ENCODE results near the gene GRM8.

GRM8 gene

DNA sequence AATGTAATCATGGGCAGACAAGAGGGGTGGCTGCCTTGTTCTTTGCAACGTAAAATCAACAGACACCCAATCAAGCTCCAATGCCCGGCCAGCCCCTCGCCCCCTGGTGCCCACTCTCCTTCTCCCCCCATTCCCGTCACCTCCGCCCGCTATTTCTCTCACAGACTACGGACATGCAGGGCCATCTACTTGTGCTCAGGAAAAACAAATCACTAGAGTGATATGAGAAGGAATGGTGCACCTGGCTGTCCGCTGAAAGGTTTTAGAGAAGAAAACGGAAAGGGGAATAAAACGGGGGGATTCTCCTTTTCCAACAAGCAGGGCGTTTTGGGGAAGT is 396 bp downstream of the GRM8 start:
- peaks cover 19% of the 10 kb centered on the region for H3K4me1 Mint-ChIP-seq

DNA sequence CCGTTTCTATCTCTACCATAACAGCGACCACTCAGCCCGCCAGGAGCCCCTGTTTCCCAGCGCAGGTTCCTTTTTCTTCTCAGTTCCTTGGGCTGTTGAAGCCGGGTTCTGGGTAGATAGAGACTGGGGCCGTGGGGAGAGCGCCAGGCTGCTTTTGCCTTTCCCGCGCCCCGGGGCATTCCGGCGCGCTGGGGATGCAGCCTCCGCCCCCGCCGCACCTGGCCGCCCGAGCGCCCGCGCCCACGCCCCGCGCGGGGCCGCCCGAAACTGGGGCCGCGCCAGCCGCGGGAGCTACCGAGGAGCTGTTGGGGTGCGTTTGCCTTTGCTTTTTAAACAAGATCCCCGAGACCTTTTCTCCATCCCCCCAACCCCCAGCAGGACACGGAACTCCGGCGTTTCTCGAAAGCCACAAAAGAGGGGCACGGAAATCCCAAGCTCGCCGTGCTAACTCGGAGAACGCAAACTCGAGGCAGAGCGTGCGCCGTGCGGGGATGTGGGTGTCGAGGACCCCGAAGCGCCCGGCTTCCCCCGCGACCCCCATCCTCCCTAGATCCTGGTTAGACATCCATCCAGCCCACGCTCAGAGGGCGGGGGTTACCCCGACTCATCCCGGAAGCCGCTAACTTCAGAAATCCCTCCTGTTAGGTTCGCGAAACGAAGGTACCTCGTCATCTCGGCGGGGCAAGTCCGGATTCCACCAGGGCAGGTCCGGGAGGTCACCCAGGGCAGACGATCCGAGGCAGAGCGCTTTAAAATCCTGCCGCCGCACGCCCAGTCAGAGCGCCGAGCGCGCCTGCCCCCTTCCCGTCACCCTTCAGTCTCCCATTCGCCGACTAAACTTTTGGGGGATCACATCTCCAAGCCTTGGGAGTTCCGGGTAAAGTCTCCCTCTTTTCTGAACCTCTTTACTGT is 1.0 kb downstream of the GRM8 start:
- H3K27ac Mint-ChIP-seq (ENCODE audit: low read depth) = no peak overlapping the region
- peak overlapping the region; percentile 82 for H3K4me3 Mint-ChIP-seq
- H3K27me3 Mint-ChIP-seq = peaks cover 88% of the 10 kb centered on the region
- ATAC-seq (replicated peaks; ENCODE audit: extremely low read depth, poor library complexity, severe bottlenecking) (no peak), DNase-seq (ENCODE audit: low spot score in 2 of 2) (no peak)
- H3K4me1 Mint-ChIP-seq = peaks cover 19% of the 10 kb centered on the region
- H3K9me3 Mint-ChIP-seq = no peaks in the 10 kb centered on the region
- H3K36me3 Mint-ChIP-seq (ENCODE audit: insufficient read depth) = peaks cover 8% of the 10 kb centered on the region

More for the DNA sequence above, 396 bp downstream of the GRM8 start:
- Mint-ChIP-seq H3K4me3 (peak overlapping the region; percentile 82), H3K27me3 (peaks cover 88% of the 10 kb centered on the region), H3K36me3 (ENCODE audit: insufficient read depth) (peaks cover 8% of the 10 kb centered on the region), H3K27ac (ENCODE audit: low read depth) (no peak overlapping the region), H3K9me3 (no peaks in the 10 kb centered on the region)
- no peak for DNase-seq (ENCODE audit: low spot score in 2 of 2)
- no peak for ATAC-seq (replicated peaks; ENCODE audit: extremely low read depth, poor library complexity, severe bottlenecking)

DNA sequence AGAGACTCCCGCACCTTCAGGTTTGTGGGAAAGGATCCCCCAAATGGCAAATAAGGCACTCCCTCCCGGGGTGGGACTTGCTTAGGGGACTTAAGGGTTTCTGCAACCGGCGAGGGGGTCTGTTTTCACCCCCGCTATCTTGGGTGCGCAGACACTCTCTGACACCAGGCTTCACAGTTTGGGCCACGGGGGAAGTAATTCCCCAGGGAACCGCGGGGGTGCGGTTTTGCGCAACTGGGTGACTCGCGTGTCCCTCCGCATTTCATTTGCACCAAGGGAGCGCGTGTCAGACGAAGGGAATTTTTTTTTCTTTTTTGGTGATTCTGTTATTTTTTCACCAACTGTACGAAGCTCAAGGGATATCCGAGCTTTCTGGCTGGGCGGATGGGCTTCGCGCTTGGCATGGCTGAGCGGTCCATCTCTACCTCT is 1.7 kb downstream of the GRM8 start:
- Mint-ChIP-seq H3K36me3 (ENCODE audit: insufficient read depth) (peaks cover 8% of the 10 kb centered on the region), H3K9me3 (no peaks in the 10 kb centered on the region), H3K4me1 (peaks cover 19% of the 10 kb centered on the region), H3K4me3 (peak overlapping the region; percentile 49), H3K27ac (ENCODE audit: low read depth) (no peak overlapping the region), H3K27me3 (peaks cover 88% of the 10 kb centered on the region)
- ATAC-seq (replicated peaks; ENCODE audit: extremely low read depth, poor library complexity, severe bottlenecking) (no peak), DNase-seq (ENCODE audit: low spot score in 2 of 2) (no peak)

DNA sequence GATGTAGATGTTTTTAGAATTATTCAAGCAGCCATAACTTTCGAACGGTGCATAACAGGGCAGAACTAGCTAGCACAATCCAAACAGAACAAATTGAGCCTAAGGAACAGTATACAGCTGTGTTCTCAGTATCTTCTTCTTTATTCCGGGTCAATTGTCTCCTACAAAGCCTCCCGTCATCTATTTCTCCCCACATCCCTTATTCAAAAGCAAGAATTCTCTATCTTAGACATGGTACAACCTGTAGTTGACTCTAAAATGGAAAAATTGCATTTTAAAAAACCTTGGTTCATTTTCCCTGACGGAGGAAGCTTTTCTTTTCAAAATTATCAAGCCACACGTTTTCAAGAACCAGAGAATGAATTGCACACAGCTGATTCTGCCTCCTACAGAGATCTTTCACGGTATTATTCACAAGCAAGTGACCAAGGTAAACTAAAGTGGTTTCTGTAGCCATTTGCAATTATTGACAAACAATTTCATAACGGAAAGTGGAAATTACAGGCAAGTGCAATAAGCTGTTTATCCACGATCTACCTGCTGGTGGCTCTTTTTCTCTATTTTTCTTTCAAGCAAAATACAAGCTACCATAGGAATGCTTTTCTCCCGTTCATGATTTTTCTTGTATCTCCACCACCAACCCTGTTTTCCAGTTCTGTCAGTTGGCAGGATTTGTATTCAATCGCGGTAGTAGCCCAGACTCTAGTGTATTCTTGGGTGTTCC is 2.3 kb downstream of the GRM8 start:
- no peak for DNase-seq (ENCODE audit: low spot score in 2 of 2)
- Mint-ChIP-seq H3K27ac (ENCODE audit: low read depth) (no peak overlapping the region), H3K27me3 (peaks cover 88% of the 10 kb centered on the region), H3K4me3 (peak overlapping the region; percentile 49), H3K36me3 (ENCODE audit: insufficient read depth) (peaks cover 10% of the 10 kb centered on the region), H3K9me3 (no peaks in the 10 kb centered on the region), H3K4me1 (peaks cover 19% of the 10 kb centered on the region)
- ATAC-seq (replicated peaks; ENCODE audit: extremely low read depth, poor library complexity, severe bottlenecking) = no peak

DNA sequence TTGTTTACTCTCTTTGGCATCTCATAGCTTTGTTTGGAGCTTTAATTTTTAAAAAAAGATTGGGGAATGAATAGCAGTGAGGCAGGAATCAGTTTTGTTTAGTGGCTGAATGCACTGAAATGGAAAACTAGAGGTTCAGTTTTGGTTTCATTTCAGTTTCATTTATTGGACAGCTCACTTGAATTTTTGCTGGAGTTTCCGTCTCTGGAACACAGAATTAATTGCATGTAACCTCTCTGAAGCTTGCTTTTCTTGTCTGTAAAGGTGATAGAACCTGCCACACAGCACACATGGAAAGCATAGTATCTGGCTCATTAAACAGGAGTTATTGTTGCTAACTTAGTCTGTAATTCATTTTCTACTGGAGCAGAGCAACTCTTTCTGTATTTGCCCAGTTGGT is 7.1 kb downstream of the GRM8 start:
- ATAC-seq (replicated peaks; ENCODE audit: extremely low read depth, poor library complexity, severe bottlenecking) (no peak), DNase-seq (ENCODE audit: low spot score in 2 of 2) (no peak)
- H3K9me3 Mint-ChIP-seq = no peaks in the 10 kb centered on the region
- H3K27me3 Mint-ChIP-seq = peaks cover 92% of the 10 kb centered on the region
- H3K27ac Mint-ChIP-seq (ENCODE audit: low read depth) = no peak overlapping the region
- H3K4me1 Mint-ChIP-seq = no peaks in the 10 kb centered on the region
- peaks cover 4% of the 10 kb centered on the region for H3K36me3 Mint-ChIP-seq (ENCODE audit: insufficient read depth)
- no peak overlapping the region for H3K4me3 Mint-ChIP-seq

DNA sequence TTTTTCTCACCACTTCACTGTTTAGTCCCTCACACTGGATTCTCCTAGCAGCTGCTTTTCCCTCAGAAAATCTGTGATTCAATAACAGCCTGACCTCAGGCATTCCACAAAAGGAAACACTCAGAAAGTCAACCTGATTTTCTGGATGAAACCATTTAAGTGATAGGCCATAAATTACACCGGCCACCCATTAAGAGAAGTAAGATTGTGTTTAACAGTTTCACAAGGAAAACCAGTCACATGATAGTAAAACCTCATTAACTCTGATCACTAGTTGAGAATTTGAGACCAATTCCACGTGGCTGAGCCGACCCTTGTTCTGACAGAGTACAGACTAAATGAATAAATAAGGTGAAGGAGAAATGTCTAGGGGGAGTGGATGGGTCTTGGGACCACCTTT is 7.7 kb downstream of the GRM8 start:
- no peak for DNase-seq (ENCODE audit: low spot score in 2 of 2)
- Mint-ChIP-seq H3K36me3 (ENCODE audit: insufficient read depth) (peaks cover 4% of the 10 kb centered on the region), H3K27ac (ENCODE audit: low read depth) (no peak overlapping the region), H3K9me3 (no peaks in the 10 kb centered on the region), H3K4me3 (no peak overlapping the region), H3K4me1 (no peaks in the 10 kb centered on the region), H3K27me3 (peaks cover 92% of the 10 kb centered on the region)
- no peak for ATAC-seq (replicated peaks; ENCODE audit: extremely low read depth, poor library complexity, severe bottlenecking)

DNA sequence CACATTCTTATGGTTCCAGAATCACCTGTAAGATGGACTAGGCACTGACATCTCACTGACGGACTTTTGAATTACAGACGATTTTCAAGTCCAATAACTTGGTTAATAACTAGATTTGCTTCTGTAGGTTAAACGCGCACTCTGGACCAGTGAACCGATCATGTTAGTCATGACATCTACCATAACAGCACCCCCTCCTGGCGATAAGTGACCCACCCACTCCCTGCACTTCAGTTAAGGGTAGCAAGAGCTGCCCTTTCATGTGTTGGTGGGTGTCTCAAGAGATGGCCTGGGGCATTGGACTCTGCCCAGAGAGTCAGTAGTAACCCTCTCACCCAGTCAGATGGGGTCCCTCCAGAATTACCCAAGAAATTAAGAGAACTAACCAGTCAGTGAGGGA is 12.9 kb downstream of the GRM8 start:
- no peak overlapping the region for H3K27ac Mint-ChIP-seq (ENCODE audit: low read depth)
- DNase-seq (ENCODE audit: low spot score in 2 of 2) = no peak
- H3K9me3 Mint-ChIP-seq = no peaks in the 10 kb centered on the region
- no peaks in the 10 kb centered on the region for H3K4me1 Mint-ChIP-seq
- H3K36me3 Mint-ChIP-seq (ENCODE audit: insufficient read depth) = peaks cover 2% of the 10 kb centered on the region
- no peak for ATAC-seq (replicated peaks; ENCODE audit: extremely low read depth, poor library complexity, severe bottlenecking)
- H3K27me3 Mint-ChIP-seq = peaks cover 89% of the 10 kb centered on the region
- H3K4me3 Mint-ChIP-seq = no peak overlapping the region

DNA sequence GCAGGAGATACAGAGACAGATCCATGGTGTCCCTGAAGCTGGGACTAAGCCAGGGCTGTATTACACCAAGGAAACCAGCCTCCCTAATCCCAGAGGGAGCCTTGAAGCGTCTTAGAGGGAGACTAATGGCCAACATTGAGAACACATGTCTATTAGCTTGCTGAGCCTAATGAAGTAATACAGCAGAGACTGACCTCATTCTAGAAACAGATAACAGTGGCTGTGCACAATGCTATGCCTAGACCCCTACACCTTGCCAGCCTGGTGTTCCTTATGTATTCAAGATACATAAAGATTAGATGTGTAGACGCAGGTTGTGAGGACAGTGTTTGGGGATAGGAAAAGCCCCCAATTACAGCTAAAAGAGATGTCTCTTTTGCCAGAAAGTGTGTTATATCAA is 19.1 kb downstream of the GRM8 start:
- peaks cover 75% of the 10 kb centered on the region for H3K27me3 Mint-ChIP-seq
- no peak for DNase-seq (ENCODE audit: low spot score in 2 of 2)

DNA sequence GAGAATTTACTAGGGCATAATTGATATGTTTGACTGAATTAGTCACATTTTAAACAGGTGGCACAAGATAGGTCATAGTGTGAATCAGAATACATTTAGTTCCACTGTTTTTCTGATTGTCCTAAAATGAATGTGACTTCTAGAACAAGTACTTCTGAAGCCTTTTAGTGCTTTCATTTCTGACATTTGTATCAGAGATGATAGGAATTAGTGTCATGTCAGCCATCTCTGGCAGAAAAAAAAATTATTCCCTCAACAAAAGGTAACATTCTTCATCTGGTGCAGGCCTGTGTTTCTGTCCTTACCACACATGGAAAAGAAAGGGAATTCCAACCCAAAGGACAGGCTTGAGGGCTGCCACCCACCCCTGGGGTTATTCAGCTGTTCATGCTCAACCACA is 21.3 kb downstream of the GRM8 start:
- no peaks in the 10 kb centered on the region for H3K4me1 Mint-ChIP-seq
- no peak for DNase-seq (ENCODE audit: low spot score in 2 of 2)
- H3K27me3 Mint-ChIP-seq = peaks cover 71% of the 10 kb centered on the region
- H3K9me3 Mint-ChIP-seq = no peaks in the 10 kb centered on the region
- no peak overlapping the region for H3K4me3 Mint-ChIP-seq
- H3K36me3 Mint-ChIP-seq (ENCODE audit: insufficient read depth) = no peaks in the 10 kb centered on the region
- no peak overlapping the region for H3K27ac Mint-ChIP-seq (ENCODE audit: low read depth)
- no peak for ATAC-seq (replicated peaks; ENCODE audit: extremely low read depth, poor library complexity, severe bottlenecking)

More for the DNA sequence above, 19.1 kb downstream of the GRM8 start:
- Mint-ChIP-seq H3K4me3 (no peak overlapping the region), H3K4me1 (no peaks in the 10 kb centered on the region), H3K9me3 (no peaks in the 10 kb centered on the region), H3K27ac (ENCODE audit: low read depth) (no peak overlapping the region), H3K36me3 (ENCODE audit: insufficient read depth) (no peaks in the 10 kb centered on the region)
- no peak for ATAC-seq (replicated peaks; ENCODE audit: extremely low read depth, poor library complexity, severe bottlenecking)

DNA sequence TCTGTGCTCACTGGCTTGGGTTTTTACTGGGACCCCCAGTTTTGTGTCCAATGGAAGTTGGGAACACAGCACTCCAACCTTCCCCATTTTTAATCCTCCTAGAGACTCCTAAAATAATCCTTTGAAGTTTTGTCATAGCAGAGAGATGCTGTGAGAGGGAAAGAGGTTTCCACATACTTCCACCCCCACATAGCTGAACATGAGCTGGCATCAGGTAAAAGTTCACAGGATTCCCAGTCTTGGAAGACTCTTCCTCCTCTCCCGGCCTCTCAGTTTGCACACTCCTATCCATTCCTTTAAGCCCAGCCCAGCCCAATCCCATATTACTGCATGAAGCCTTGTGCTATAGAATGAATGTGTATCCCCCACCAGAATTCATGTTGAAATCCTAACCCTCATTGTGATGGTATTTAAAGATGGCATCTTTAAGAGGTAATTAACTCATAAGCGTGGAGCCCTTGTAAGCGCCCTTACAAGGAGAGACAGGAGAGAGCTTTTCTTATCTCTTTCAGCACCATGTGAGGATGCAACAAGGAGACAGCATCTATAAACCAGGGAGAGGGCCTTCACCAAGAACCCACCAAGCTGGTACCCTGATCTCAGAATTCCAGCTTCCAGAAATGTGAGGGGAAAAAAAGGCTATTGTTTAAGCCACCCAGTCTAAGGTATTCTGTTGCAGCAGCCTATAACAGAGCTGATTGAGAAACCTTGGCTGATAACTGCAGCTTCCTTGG is 22.4 kb downstream of the GRM8 start:
- H3K4me1 Mint-ChIP-seq = no peaks in the 10 kb centered on the region
- no peaks in the 10 kb centered on the region for H3K9me3 Mint-ChIP-seq
- H3K27me3 Mint-ChIP-seq = peaks cover 75% of the 10 kb centered on the region
- no peak for DNase-seq (ENCODE audit: low spot score in 2 of 2)
- ATAC-seq (replicated peaks; ENCODE audit: extremely low read depth, poor library complexity, severe bottlenecking) = no peak
- H3K27ac Mint-ChIP-seq (ENCODE audit: low read depth) = no peak overlapping the region
- no peak overlapping the region for H3K4me3 Mint-ChIP-seq
- H3K36me3 Mint-ChIP-seq (ENCODE audit: insufficient read depth) = no peaks in the 10 kb centered on the region

DNA sequence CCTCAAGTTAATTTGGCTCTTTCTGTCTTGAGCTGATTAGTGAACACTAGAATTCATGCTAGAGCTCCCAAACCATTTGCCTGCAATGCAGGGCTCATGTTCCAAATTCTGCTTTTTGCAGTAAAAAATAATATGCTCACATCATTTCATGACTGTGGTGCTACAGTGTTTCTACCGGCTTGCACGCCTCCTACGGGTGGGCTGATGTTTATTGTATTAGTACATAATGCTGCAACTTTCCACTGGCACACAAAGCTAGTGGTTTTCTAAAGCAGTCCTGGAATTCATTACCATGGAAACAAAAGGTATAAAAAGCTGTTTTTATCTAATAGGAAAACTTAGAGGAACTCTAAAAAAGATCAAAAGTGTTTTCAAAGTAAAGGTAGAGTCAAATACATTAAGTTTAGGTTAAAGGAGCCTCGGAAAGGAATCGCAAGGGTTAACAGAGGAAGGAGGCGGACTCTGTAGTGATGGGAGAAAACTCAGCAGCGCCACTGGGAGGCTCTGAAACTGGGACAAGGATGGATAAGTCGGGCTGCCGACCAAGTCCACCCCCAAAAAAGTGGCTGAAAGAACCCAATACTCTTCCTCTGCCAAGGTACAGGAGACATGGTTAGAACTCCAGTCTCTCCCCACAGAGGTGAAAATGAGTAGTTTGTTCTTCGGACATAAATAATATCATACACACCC is 25.9 kb downstream of the GRM8 start:
- no peak for DNase-seq (ENCODE audit: low spot score in 2 of 2)
- Mint-ChIP-seq H3K27me3 (peaks cover 80% of the 10 kb centered on the region), H3K27ac (ENCODE audit: low read depth) (no peak overlapping the region), H3K36me3 (ENCODE audit: insufficient read depth) (no peaks in the 10 kb centered on the region), H3K4me3 (no peak overlapping the region), H3K4me1 (no peaks in the 10 kb centered on the region), H3K9me3 (no peaks in the 10 kb centered on the region)
- no peak for ATAC-seq (replicated peaks; ENCODE audit: extremely low read depth, poor library complexity, severe bottlenecking)

DNA sequence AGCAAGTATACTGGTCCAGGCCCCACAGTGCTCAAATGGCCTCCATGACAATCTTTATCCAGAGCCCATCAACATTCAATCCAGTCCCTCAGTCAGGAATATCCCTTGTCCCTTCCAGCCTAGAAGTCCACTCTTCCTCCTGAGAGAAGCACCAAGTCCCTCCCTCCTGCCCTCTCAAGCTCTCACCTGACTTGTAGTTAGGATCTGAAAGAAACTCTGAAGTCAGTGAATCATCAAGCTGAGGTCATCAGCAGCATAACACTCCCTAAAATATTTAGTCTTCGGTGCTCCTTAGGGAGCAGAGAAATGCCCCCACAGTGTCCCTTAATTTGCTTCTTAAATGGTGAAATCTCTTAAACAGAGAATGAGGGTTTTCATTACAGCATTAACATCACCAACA is 31.0 kb downstream of the GRM8 start:
- H3K27me3 Mint-ChIP-seq = peaks cover 65% of the 10 kb centered on the region
- no peaks in the 10 kb centered on the region for H3K9me3 Mint-ChIP-seq
- no peaks in the 10 kb centered on the region for H3K36me3 Mint-ChIP-seq (ENCODE audit: insufficient read depth)
- H3K27ac Mint-ChIP-seq (ENCODE audit: low read depth) = no peak overlapping the region
- H3K4me1 Mint-ChIP-seq = no peaks in the 10 kb centered on the region
- DNase-seq (ENCODE audit: low spot score in 2 of 2) (no peak), ATAC-seq (replicated peaks; ENCODE audit: extremely low read depth, poor library complexity, severe bottlenecking) (no peak)
- no peak overlapping the region for H3K4me3 Mint-ChIP-seq

Measured in central memory CD8-positive, alpha-beta T cell (primary cell).